NCI-H2107 treated with DMSO at 0.1 percent for 48 hours (cell line): Measurements from ENCODE around the gene REEP1.

Source experiments
- DNase-seq: peaks from one replicate; lab custom pipeline; 2025; ENCODE audit not compliant: unreplicated experiment; lab: John Stamatoyannopoulos, UW

The REEP1 gene

DNA sequence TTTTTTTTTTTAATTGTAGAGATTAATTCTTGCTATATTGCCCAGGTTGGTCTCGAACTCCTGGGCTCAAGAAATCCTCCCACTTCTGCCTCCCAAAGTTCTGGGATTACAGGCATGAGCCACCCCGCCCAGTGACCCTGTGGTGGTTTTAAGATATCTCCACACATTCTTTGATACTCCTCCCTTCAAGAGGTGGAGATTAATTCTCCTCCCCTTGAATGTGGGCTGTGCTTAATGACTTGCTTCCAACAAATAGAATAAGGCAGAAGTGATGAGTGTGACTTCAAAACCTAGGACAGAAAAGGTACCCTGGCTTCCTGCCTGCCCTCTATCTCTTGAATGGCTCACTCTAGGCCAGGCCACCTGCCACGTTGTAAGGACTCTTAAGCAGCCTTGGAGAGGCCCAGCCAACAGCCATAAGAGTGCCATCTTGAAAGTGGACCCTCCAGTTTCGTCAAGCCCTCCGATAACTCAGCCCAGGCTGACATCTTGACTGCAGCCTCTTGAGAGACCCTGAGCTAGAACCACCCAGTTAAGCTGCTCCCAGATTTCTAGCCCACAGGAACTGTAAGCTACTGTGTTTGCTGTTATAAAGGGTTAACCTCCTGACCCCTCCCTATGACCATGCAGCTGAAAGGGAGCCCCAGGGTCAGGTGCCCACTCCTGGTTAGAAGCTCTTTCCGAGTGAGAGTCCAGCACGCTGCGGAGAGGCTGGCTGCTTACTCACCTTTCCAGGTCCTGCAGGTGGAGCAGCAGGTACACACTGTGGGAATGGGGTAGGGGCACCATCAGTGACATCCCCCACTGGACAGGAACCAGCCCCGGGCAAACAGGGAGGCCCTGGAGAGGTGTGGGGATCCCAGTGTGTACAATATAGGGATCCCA, 110.5 kb downstream of the REEP1 start:
- no peak for DNase-seq

DNA sequence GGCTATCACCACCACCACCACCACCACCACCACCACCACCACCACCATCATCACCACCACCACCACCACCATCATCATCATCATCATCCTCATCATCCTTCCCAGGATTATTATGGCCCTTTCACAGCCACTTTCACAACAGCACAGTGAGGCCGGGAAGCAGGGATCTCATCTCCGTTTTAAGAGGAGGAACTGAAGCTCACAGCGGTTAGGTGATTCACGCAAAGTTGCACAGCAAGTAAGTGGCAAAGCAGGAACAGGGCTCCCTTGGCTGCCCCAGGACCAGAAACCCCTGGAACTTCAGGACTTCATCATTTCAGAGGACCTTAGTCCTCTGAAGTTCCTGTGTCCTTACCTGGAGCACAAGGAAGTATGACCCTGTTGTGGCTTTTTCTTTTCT, 111.4 kb downstream of the REEP1 start:
- DNase-seq = no peak

DNA sequence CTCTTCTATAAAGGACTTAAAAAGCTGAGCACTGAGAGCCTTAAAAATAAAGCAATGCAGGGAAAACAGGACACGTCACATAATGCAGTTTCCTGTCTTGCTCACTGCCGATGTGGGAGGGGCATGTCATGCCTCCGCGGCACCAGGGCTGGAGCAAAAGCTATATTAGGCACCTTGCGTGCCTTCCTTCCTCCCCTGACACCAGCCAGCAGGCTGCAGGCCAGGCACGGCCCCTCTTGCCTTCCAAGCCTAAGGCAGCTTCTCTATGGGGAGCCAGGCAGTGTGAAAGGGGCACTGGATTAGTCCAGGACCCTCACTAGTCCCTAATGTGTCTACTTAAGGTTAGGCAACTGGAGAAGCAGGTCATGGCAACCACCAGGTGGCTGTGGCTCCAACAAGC, 111.8 kb downstream of the REEP1 start:
- DNase-seq = no peak

- DNase-seq = no peak
Observed at GRCh38 chr2:86224645-86225355, 112.6 kb downstream of the REEP1 start.

GRCh38 chr2:86223927-86224560, 113.4 kb downstream of the REEP1 start:
- DNase-seq = no peak

DNA sequence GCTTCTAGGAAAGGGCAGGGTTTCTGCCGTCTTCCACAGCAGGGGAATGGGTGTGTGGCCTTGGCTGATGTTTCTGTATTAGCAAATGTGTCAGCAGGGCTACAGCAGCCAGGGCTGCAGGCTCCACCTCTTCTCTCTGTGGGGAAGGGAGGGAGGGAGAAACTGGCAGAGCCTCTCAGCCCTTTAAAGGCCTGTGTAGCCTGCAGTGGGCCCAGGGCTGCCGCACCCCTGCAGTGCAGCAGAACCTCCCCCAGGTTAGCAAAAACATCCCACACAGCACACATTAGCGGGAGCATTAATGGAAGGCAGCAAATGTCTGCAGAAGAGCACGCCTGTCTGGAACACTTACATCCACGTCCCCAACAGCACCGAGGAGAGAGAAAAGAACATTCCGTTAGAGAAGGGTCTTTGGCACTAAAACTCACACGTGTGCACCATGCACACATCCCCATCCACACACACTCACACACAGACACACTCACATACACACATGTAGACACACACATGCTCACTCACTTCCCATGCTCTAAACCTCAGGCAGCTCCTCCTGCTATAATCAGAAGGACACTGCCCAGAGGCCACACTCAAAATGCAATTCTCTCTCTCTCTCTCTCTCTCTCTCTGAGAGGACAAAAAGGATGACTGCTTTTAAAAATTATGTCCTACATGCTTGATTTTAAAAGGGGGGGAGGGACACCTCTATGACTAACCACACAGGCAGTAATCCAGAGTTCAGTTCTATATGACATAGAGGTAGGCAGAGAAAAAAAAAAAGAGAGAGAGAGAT, 114.1 kb downstream of the REEP1 start:
- DNase-seq = no peak

DNA sequence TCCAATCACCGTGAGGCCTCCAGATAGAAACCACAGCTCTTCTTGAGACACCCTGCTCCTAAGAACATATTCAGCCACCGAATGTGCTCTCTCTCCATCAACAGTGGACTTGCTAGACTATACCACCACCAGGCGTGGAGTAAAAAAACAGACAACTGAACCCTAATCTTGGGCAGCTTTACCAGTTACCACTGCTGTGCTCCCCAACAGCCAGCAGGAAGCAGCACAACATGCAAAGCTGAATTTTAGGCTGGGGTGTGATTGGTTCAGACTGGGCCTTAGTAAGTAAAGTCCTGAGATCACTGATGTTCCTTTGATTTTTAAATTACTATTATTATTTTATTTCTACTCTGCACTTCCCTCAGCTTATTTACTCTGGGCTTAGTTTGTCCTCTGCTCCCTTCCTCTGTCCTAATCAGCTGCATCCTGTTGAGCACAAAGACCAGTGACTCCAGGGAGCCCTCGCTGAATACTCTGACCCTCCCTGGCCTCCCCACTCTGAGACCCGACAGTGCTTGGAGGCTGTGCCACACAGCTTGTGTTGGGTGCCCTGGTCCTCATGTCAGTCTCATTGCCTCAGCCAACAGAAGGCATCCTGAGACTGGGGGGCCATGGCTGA, 116.3 kb downstream of the REEP1 start:
- peak; percentile 21 for DNase-seq

GRCh38 chr2:86219896-86220295, 117.5 kb downstream of the REEP1 start:
- no peak for DNase-seq

DNA sequence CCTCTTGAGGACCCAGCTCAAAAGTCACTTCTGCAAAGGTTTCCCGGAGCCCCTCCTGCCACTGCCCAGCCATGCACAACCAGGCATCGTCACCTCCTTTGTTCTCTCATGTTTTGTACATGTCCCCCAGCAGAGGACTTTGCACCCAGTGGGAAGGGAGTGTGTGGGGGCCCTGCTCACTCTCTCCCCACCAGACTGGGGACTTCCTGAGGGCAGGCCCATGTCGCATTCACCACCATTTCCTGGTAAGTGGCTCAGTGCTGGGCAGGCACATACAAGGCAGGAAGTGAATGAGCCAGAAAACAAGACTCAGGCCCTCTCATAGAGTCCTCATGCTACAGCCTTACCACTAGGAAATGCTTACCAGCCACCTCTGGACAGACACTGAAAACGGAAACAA, 119.3 kb downstream of the REEP1 start:
- no peak for DNase-seq

DNA sequence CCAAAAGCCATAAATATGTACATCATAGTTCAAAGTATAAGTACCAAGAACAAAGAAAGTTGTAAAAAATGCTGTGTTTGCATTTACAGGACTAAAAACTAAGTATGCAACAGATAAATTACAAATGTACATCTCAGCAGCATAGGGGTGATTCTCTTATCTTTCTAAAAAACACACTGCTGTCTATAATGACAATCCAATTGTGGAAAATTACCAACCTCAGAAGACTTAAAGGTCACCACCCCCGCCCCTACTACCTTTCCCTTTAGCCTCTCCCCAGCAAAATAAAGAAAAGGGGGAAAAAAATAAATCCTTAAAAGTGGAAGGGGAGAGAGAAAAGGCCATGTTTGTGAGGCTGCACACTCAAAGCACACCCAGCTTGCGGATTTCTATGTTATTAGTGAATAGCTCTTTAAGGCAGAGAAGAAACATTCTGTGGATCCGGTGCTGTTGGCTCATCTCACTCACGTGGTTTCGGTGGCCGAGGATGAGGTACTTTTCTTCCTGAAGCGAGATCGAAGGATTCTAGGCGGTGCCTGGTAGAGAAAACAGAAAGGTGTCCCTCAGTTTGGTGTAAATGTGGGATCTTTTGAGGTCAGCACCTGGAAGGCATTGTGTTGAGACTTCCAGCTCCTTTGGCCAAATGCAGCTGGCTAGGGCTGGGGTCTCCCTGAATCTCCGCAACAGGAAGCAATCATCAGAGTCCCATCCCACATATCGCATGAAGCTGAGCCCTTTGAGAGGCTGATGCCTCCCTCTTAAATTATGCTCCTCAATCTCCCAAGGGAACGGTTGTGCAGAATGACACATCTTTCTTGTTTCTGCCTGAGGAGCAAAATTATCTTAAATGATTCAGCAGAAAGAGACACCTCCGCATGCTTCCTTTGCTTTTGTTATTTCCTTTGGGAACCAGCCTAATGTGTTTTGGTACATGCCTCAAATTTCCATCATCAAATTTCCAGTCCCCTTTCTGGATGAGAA, 120.6 kb downstream of the REEP1 start:
- no peak for DNase-seq

GRCh38 chr2:86214503-86214832, 123.0 kb downstream of the REEP1 start:
- no peak for DNase-seq

GRCh38 chr2:86213699-86214502, 123.5 kb downstream of the REEP1 start:
- peak; percentile 21 for DNase-seq

DNA sequence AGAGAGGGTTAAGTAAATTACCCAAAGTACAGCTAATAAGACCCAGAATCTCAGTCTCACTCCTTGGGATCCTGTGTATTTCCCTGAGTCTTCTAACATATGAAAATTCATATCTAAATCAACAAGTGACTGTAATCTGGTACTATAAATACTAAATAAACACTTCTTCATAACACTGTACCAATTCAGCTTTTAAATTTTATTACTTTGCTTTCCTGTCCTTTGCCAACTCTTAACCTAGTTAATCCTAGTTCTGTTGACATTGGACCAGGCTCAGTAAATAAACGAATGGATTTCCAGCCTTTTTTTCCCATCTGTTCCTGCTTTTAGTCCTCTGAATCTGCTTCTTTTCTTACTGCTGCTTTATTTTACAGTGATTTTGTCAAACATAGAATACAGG, 124.4 kb downstream of the REEP1 start:
- DNase-seq = no peak

DNA sequence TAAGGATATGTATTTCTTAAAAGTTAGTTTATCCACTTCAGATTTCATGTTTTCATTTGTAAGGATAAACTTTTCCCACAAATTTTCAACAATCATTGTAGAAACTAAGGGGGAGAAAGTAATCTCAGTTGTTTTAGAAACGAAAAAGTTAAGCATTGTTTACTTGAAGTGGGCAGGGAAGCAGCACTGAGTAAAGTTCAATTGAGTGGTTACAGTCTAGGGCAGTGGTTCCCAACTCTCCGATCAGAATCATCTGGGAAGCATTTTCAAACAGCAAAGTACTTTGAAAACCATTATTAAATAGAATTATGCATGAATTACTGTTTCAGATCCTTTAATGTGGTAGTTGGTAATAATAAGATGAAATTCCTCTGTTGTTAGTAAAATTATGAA, 125.6 kb downstream of the REEP1 start:
- no peak for DNase-seq

GRCh38 chr2:86211033-86211795, 126.2 kb downstream of the REEP1 start:
- DNase-seq = no peak

DNA sequence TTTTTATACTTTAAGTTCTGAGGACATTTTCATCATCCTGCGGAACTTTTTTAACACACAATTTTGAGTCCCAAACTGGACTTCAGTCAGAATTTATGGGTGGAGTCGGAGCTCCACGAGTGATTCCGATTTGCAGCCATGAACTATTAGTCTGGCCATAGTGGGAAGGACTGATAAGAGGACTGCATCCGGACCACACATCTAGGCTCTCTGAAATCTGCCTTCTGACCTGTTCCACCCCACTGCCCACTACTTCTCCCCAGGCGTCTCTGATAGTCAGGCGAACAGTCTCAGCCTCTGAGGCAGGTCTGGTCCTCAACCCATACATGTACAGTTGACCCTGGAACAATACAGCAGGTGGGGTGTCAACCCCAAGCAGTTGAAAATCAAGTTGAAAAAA, 133.0 kb downstream of the REEP1 start:
- DNase-seq = no peak

GRCh38 chr2:86203614-86204013, 133.8 kb downstream of the REEP1 start:
- no peak for DNase-seq

DNA sequence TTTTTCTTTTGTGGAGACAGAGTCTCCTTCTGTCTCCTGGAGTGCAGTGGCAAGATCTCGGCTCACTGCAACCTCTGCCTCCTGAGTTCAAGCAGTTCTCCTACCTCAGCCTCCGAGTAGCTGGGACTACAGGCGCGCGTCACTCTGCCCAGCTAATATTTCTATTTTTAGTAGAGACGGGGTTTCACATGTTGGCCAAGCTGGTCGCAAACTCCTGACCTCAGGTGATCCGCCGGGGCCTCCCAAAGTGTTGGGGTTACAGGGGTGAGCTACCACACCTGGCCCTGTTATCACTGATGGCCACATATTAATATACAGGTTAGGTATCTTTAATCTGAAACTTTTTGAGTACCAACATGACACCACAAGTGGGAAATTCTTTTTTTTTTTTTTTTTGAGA, 134.7 kb downstream of the REEP1 start:
- no peak for DNase-seq
